Liver (tissue), 9 donors: ENCODE results near the gene PP2D1. TPM values are rescaled to one million over a fixed set of nuclear protein-coding genes. Genes with fewer than 3 reads are reported as not detected.

Experiments
- DNase-seq: peaks from one replicate; pipeline ENCODE4 v3.0.0-alpha.2; 2017; ENCODE audit warnings: low spot score
- H3K27ac ChIP-seq, 2 donors: one replicate each; pipeline ENCODE4 v1.7.0; 2013; ENCODE audit warnings: inconsistent platforms in 2 of 2, low read length in 2 of 2, control low read depth in 1 of 2, low read depth in 1 of 2, mild to moderate bottlenecking in 1 of 2
- H3K27me3 ChIP-seq, 4 donors: one replicate each; pipeline versions ENCODE4 v1.6.1 to v1.7.0; 2013; ENCODE audit warnings: low read length in 3 of 4, inconsistent platforms in 1 of 4, mild to moderate bottlenecking in 1 of 4, moderate library complexity in 1 of 4; ENCODE audit not compliant: control insufficient read depth in 4 of 4, insufficient read depth in 4 of 4
- H3K36me3 ChIP-seq, 4 donors: one replicate each; pipeline versions ENCODE4 v1.6.1 to v1.7.0; 2013; ENCODE audit warnings: low read length in 3 of 4, mild to moderate bottlenecking in 3 of 4, low read depth in 1 of 4, moderate library complexity in 1 of 4; ENCODE audit not compliant: control insufficient read depth in 4 of 4, insufficient read depth in 3 of 4
- H3K4me1 ChIP-seq, 4 donors: one replicate each; pipeline versions ENCODE4 v1.6.1 to v1.7.0; 2013; ENCODE audit warnings: low read length in 3 of 4, mild to moderate bottlenecking in 3 of 4, moderate library complexity in 1 of 4; ENCODE audit not compliant: control insufficient read depth in 4 of 4, insufficient read depth in 4 of 4
- H3K4me3 ChIP-seq, 3 donors: one replicate each; pipeline versions ENCODE4 v1.6.1 to v1.7.0; 2013; ENCODE audit warnings: low read length in 3 of 3, control low read depth in 1 of 3, low read depth in 1 of 3, mild to moderate bottlenecking in 1 of 3
- H3K9ac ChIP-seq, 2 donors: one replicate each; pipeline ENCODE4 v1.7.0; 2013; ENCODE audit warnings: low read length in 2 of 2, mild to moderate bottlenecking in 2 of 2, moderate library complexity in 2 of 2, control low read depth in 1 of 2, low read depth in 1 of 2
- H3K9me3 ChIP-seq, 4 donors: one replicate each; pipeline versions ENCODE4 v1.6.1 to v1.7.0; 2013; ENCODE audit warnings: low read length in 3 of 4; ENCODE audit not compliant: control insufficient read depth in 4 of 4
- ATF3 ChIP-seq: IDR thresholded peaks from 2 replicates; pipeline ENCODE4 v1.6.1; 2016; ENCODE audit warnings: antibody characterized with exemption
- CTCF ChIP-seq: fragments of 150-350 bp; IDR thresholded peaks from 2 replicates; pipeline ENCODE4 v1.5.1; 2017; ENCODE audit warnings: improper control_type of control experiment, low read depth, low read length; ENCODE audit not compliant: missing input control
- EGR1 ChIP-seq, 2 donors: IDR thresholded peaks; 2 replicates each; pipeline ENCODE4 v1.6.1; 2016 to 2018; ENCODE audit warnings: antibody characterized with exemption in 2 of 2, low read depth in 2 of 2
- FOXA1 ChIP-seq: IDR thresholded peaks from 2 replicates; pipeline ENCODE4 v1.6.1; 2016; ENCODE audit warnings: antibody characterized with exemption
- FOXA2 ChIP-seq: IDR thresholded peaks from 2 replicates; pipeline ENCODE4 v1.6.1; 2016; ENCODE audit warnings: antibody characterized with exemption
- GABPA ChIP-seq, 2 donors: IDR thresholded peaks in 1 of 2; conservative IDR thresholded peaks in 1 of 2; 2 replicates each; pipeline ENCODE4 v1.6.1; 2016; ENCODE audit warnings: antibody characterized with exemption in 2 of 2, mild to moderate bottlenecking in 1 of 2, moderate library complexity in 1 of 2
- HNF4A ChIP-seq, 2 donors: conservative IDR thresholded peaks; 2 replicates each; pipeline ENCODE4 v1.6.1; 2016; ENCODE audit warnings: antibody characterized with exemption in 2 of 2, mild to moderate bottlenecking in 2 of 2
- HNF4G ChIP-seq: IDR thresholded peaks from 2 replicates; pipeline ENCODE4 v1.6.1; 2016; ENCODE audit warnings: antibody characterized with exemption
- JUND ChIP-seq, 2 donors: IDR thresholded peaks; 2 replicates each; pipeline ENCODE4 v1.6.1; 2016; ENCODE audit warnings: antibody characterized with exemption in 2 of 2
- MAX ChIP-seq: IDR thresholded peaks from 2 replicates; pipeline ENCODE4 v1.6.1; 2016; ENCODE audit warnings: antibody characterized with exemption
- NR2F2 ChIP-seq: IDR thresholded peaks from 2 replicates; pipeline ENCODE4 v1.6.1; 2016; ENCODE audit warnings: antibody characterized with exemption
- RAD21 ChIP-seq, 2 donors: IDR thresholded peaks; 2 replicates each; pipeline ENCODE4 v1.6.1; 2016; ENCODE audit warnings: antibody characterized with exemption in 2 of 2, mild to moderate bottlenecking in 2 of 2
- REST ChIP-seq: IDR thresholded peaks from 2 replicates; pipeline ENCODE4 v1.6.1; 2016; ENCODE audit warnings: antibody characterized with exemption, mild to moderate bottlenecking
- RXRA ChIP-seq, 2 donors: IDR thresholded peaks; 2 replicates each; pipeline ENCODE4 v1.6.1; 2017 to 2018; ENCODE audit warnings: antibody characterized with exemption in 2 of 2, mild to moderate bottlenecking in 1 of 2
- SP1 ChIP-seq: IDR thresholded peaks from 2 replicates; pipeline ENCODE4 v1.6.1; 2018; ENCODE audit warnings: antibody characterized with exemption, mild to moderate bottlenecking
- TAF1 ChIP-seq: conservative IDR thresholded peaks from 2 replicates; pipeline ENCODE4 v1.6.1; 2016; ENCODE audit warnings: antibody characterized with exemption, mild to moderate bottlenecking
- YY1 ChIP-seq: IDR thresholded peaks from 2 replicates; pipeline ENCODE4 v1.6.1; 2016; ENCODE audit warnings: antibody characterized with exemption, mild to moderate bottlenecking
- ZBTB33 ChIP-seq: IDR thresholded peaks from 2 replicates; pipeline ENCODE4 v1.6.1; 2016; ENCODE audit warnings: antibody characterized with exemption
- WGBS: extraction: QIAGEN DNeasy Blood & Tissue Kit; methylation state at CpG from one replicate; pipeline ENCODE4 v1.1.7; 2013; 5-methylcytosine and 5-hydroxymethylcytosine counted together
- polyA plus RNA-seq, 2 donors: library from polyadenylated mRNA; stranded (reverse) in 1 of 2; unstranded in 1 of 2; fragments of 200-250 nt in 1 of 2; fragments of >200 nt in 1 of 2; fragmentation: Nextera tagmentation in 1 of 2; extraction: Ambion mirVana in 1 of 2; gene quantifications; one replicate each; pipeline versions ENCODE4 v1.2.1 to v1.2.3, GENCODE V29; 2013 to 2015
- total RNA-seq, 2 donors: library from RNA; depleted of rRNA; stranded (reverse); fragments of >200 nt; gene quantifications; one replicate each; pipeline ENCODE4 v1.2.3, GENCODE V29; 2014
- donor health status: healthy.
- donor health status: healthy.
- donor health status: healthy.
- donor health status: healthy.
- donor health status: healthy.

Gene PP2D1
- not detected for total RNA-seq
- polyA plus RNA-seq = under 1 TPM in 1 of 2 donors, not detected in 1; 0.31 TPM

- TF ChIP-seq RXRA (IDR thresholded peaks at IDR 0.05) (no peak), EGR1 (IDR thresholded peaks at IDR 0.05; ENCODE audit: low read depth in 2 of 2) (no peak), JUND (IDR thresholded peaks at IDR 0.05) (no peak), CTCF (no peak), GABPA (IDR thresholded peaks at IDR 0.05 in 1 of 2, conservative IDR thresholded peaks at IDR 0.05 in 1 of 2) (no peak), YY1 (no peak), FOXA2 (no peak), TAF1 (no peak), ATF3 (no peak), HNF4A (conservative IDR thresholded peaks at IDR 0.05) (no peak), NR2F2 (no peak), MAX (no peak)
- Histone ChIP-seq H3K4me1 (no peaks in the 10 kb centered on the region), H3K27ac (no peak within 1 kb of the TSS), H3K9me3 (no peaks in the 10 kb centered on the region), H3K36me3 (no peaks in the 10 kb centered on the region), H3K9ac (no peak within 1 kb of the TSS), H3K4me3 (no peak within 1 kb of the TSS), H3K27me3 (no peaks in the 10 kb centered on the region)
- WGBS = 98% methylated on average over 4 of the region's 4 CpGs
- no peak for DNase-seq
Measured at GRCh38 chr3:20012164-20012563, at the start of gene PP2D1. TSS of gene PP2D1 (minus strand) at chr3:20012264. CDS start at chr3:20012072, 192 bp downstream.

- H3K4me3 ChIP-seq = peak overlapping the region in 2 of 3 donors; percentile 20 to 27
- no peak for DNase-seq
Measured at GRCh38 chr3:20060974-20061685, 49.1 kb upstream of the PP2D1 start.

More at GRCh38 chr3:20060974-20061685, 49.1 kb upstream of the PP2D1 start:
- Histone ChIP-seq H3K9me3 (no peaks in the 10 kb centered on the region), H3K4me1 (peaks cover 8 to 22% (median 16%) of the 10 kb centered on the region in 4 donors), H3K36me3 (no peaks in the 10 kb centered on the region), H3K27me3 (no peaks in the 10 kb centered on the region), H3K27ac (peak overlapping the region; percentile 77), H3K9ac (no peak overlapping the region)
- TF ChIP-seq GABPA (IDR thresholded peaks at IDR 0.05 in 1 of 2, conservative IDR thresholded peaks at IDR 0.05 in 1 of 2) (no peak), FOXA2 (no peak), RXRA (IDR thresholded peaks at IDR 0.05) (peak; percentile 46 to 74), FOXA1 (no peak), EGR1 (IDR thresholded peaks at IDR 0.05; ENCODE audit: low read depth in 2 of 2) (peak in 1 of 2 donors; percentile 30), ATF3 (no peak), RAD21 (IDR thresholded peaks at IDR 0.05) (peak in 1 of 2 donors; percentile 40), TAF1 (no peak), REST (peak; percentile 49), NR2F2 (no peak), YY1 (peak; percentile 89), MAX (peak; percentile 55), ZBTB33 (peak; percentile 37), HNF4A (conservative IDR thresholded peaks at IDR 0.05) (peak; percentile 27 to 61), CTCF (no peak), HNF4G (no peak), SP1 (peak; percentile 27), JUND (IDR thresholded peaks at IDR 0.05) (peak; percentile 17 to 51)
- 59% methylated on average over 4 of the region's 4 CpGs for WGBS
